ENCODE measurements around the gene GNG12. TPM values are rescaled to one million over a fixed set of nuclear protein-coding genes. Genes with fewer than 3 reads are reported as not detected.

Gene GNG12
- total RNA-seq, 1 donor, result 201 TPM

DNA sequence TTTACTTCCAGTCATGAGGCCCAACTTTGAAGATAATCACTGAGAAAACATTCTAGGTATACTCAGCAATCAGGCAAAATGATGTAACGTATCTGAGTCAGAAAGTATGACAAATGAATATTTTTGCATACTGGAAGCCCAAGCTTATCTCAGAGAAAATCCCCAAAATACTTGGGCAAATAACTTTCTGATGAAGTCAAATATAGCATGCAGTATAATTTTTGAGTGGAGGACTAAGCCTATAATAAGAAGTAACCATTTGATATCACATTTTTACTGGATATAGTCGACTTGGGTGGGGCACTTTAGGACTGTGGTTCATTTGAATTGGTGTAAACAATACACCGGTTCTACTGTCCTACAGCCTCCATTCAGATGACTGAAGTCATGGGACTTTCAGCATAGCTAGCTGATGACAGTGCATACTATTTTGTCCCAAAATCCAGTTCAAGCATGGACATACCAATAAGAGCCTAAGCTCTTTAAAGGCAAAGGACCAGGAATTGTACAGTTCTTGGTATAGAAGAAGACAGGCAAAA is 150.5 kb downstream of the GNG12 start:
- DNase-seq (ENCODE audit: low read depth), result peak; percentile 80
- no peak overlapping the region for H3K4me3 ChIP-seq (ENCODE audit: low read depth, low read length)
- TF ChIP-seq, protein P1, sequence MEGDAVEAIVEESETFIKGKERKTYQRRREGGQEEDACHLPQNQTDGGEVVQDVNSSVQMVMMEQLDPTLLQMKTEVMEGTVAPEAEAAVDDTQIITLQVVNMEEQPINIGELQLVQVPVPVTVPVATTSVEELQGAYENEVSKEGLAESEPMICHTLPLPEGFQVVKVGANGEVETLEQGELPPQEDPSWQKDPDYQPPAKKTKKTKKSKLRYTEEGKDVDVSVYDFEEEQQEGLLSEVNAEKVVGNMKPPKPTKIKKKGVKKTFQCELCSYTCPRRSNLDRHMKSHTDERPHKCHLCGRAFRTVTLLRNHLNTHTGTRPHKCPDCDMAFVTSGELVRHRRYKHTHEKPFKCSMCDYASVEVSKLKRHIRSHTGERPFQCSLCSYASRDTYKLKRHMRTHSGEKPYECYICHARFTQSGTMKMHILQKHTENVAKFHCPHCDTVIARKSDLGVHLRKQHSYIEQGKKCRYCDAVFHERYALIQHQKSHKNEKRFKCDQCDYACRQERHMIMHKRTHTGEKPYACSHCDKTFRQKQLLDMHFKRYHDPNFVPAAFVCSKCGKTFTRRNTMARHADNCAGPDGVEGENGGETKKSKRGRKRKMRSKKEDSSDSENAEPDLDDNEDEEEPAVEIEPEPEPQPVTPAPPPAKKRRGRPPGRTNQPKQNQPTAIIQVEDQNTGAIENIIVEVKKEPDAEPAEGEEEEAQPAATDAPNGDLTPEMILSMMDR (IDR thresholded peaks at IDR 0.05; ENCODE audit: insufficient read depth, low read depth, low read length), result no peak

DNA sequence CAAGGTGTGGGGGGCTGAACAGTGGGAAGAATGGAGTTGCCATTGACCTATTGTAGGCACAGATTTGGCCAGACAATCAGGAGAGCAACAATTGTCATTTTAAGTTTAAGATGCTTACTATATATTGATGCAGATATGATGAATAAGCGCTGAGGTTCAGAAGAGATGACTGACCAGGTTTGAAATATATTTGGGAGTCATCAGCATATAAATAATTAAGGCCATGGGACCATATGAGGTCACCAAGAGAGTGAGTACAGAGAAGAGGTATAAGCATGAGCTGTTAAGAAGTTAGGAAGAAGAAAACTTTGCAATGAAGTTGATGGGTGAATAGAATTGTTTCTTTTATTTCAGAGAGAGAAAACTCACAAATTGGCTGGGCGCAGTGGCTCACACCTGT is 152.8 kb downstream of the GNG12 start:
- H3K4me3 ChIP-seq (ENCODE audit: low read depth, low read length), result no peak overlapping the region
- TF ChIP-seq, protein P1 (IDR thresholded peaks at IDR 0.05; ENCODE audit: insufficient read depth, low read depth, low read length), result no peak
- DNase-seq (ENCODE audit: low read depth), result no peak

DNA sequence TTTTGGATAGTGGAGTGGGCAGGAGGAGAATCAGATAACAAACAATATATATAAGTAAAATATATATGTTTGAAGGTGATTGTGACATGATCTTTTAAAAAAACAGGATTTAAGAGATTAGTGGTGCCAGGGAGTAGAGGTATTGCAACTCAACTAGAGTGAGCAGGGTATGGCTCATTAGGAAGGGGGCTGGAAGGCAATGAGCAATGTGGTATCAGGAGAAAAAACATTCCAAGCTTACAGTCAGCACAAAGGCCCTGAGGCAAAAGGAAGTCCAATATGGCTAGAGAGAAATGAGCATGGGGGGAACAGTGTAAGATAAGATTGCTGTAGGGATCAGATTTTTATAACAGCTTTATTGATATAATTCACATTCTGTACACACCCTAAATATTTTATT is 153.6 kb downstream of the GNG12 start:
- DNase-seq (ENCODE audit: low read depth), result no peak
- TF ChIP-seq, protein P1 (IDR thresholded peaks at IDR 0.05; ENCODE audit: insufficient read depth, low read depth, low read length), result no peak
- no peak overlapping the region for H3K4me3 ChIP-seq (ENCODE audit: low read depth, low read length)

GRCh38 chr1:67677930-67678329 is 155.3 kb downstream of the GNG12 start:
- no peak overlapping the region for H3K4me3 ChIP-seq (ENCODE audit: low read depth, low read length)
- TF ChIP-seq, protein P1 (IDR thresholded peaks at IDR 0.05; ENCODE audit: insufficient read depth, low read depth, low read length), result no peak
- DNase-seq (ENCODE audit: low read depth), result peak; percentile 53

DNA sequence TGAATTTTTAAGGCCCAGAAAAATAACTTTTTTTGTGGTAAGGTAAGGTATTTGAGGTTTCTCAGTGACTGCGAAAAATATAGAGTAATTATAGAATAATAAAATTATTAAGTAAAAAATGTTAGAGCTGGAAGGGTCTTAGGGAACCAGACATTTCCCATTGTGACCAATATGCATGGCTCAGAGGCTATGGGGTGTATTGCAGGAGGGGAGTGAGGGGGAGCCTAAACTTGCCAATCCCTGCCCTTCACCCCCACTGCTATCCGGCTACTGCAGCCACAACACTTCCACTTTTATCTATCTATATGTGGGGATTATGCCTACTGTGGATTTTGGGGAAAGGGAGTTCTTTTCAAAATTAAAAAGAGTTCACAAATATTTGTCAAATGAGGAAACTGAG is 155.9 kb downstream of the GNG12 start:
- no peak overlapping the region for H3K4me3 ChIP-seq (ENCODE audit: low read depth, low read length)
- no peak for DNase-seq (ENCODE audit: low read depth)
- TF ChIP-seq, protein P1 (IDR thresholded peaks at IDR 0.05; ENCODE audit: insufficient read depth, low read depth, low read length), result no peak

DNA sequence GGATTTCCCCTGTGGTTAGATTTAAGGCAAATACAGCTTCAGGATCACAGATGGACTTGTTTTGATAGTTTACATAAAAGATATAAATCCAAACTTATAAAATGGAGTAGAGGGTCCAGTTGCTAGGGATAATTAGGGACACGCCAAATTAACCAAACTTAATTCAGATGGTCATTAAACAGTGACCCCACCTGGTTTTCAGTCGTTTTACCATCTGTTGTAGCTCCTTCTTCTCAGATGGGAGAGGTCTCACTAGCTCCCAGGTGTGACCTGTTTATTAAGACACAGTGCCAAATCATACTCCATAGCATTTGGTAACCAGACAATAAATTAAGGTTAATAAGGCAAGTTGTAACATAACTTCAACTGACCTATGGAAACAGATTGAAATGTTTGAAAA is 156.3 kb downstream of the GNG12 start:
- H3K4me3 ChIP-seq (ENCODE audit: low read depth, low read length), result no peak overlapping the region
- TF ChIP-seq, protein P1 (IDR thresholded peaks at IDR 0.05; ENCODE audit: insufficient read depth, low read depth, low read length), result no peak
- no peak for DNase-seq (ENCODE audit: low read depth)

GRCh38 chr1:67676287-67676686 is 157.0 kb downstream of the GNG12 start:
- no peak overlapping the region for H3K4me3 ChIP-seq (ENCODE audit: low read depth, low read length)
- no peak for DNase-seq (ENCODE audit: low read depth)
- TF ChIP-seq, protein P1 (IDR thresholded peaks at IDR 0.05; ENCODE audit: insufficient read depth, low read depth, low read length), result no peak

Data from fibroblast of villous mesenchyme (primary cell).